Kidney (tissue), 14 donors: Measurements from ENCODE around the gene IMPG2. TPM values are rescaled to one million over a fixed set of nuclear protein-coding genes. Genes with fewer than 3 reads are reported as not detected.
"Not testable (repeated sequence)": the region's sequence is repeated elsewhere in the genome, so short reads cannot be mapped to it uniquely, and the experiment has no call there.

Experiments
- DNase-seq, 5 donors: peaks; one replicate each; pipeline ENCODE4 v3.0.0-alpha.2; 2013 to 2020
- FAIRE-seq: peaks from 2 replicates; lab custom pipeline; 2012; peaks lifted over from hg19 to GRCh38; lab: Jason Lieb, UNC
- H3K27ac ChIP-seq, 2 donors: one replicate each; pipeline ENCODE4 v1.7.0; 2013; ENCODE audit warnings: low read depth in 2 of 2, low read length in 2 of 2, inconsistent platforms in 1 of 2
- H3K27me3 ChIP-seq: one replicate; pipeline ENCODE4 v1.7.1; 2013; ENCODE audit warnings: low read length, inconsistent platforms; ENCODE audit not compliant: control insufficient read depth, insufficient read depth
- H3K36me3 ChIP-seq, 3 donors: one replicate each; pipeline versions ENCODE4 v1.7.0 to v1.7.1; 2013; ENCODE audit warnings: low read length in 3 of 3, control low read depth in 1 of 3, inconsistent platforms in 1 of 3; ENCODE audit not compliant: insufficient read depth in 3 of 3, control insufficient read depth in 2 of 3
- H3K4me1 ChIP-seq, 3 donors: one replicate each; pipeline versions ENCODE4 v1.7.0 to v1.7.1; 2013; ENCODE audit warnings: low read length in 3 of 3, inconsistent platforms in 1 of 3, low read depth in 1 of 3; ENCODE audit not compliant: control insufficient read depth in 2 of 3, insufficient read depth in 2 of 3
- H3K4me3 ChIP-seq, 3 donors: one replicate each; pipeline versions ENCODE4 v1.7.0 to v1.8.1; 2013; ENCODE audit warnings: low read length in 3 of 3, control low read depth in 1 of 3, inconsistent platforms in 1 of 3
- H3K9ac ChIP-seq, 3 donors: one replicate each; pipeline versions ENCODE4 v1.7.0 to v1.7.1; 2013; ENCODE audit warnings: low read length in 3 of 3, control low read depth in 1 of 3, inconsistent platforms in 1 of 3
- H3K9me3 ChIP-seq, 3 donors: one replicate each; pipeline versions ENCODE4 v1.7.0 to v1.7.1; 2013; ENCODE audit warnings: low read length in 3 of 3, control low read depth in 1 of 3, inconsistent platforms in 1 of 3; ENCODE audit not compliant: control insufficient read depth in 2 of 3, insufficient read depth in 1 of 3
- intact Hi-C: fragments of 100-400 bp; cut with DNase I; formaldehyde crosslinking; loops from one replicate; pipeline ENCODE4 v1.11.1; 2022
- polyA plus RNA-seq: library from polyadenylated mRNA; stranded (reverse); fragments of 350-450 nt; fragmentation: Illumina TruSeq; extraction: RNeasy Lipid Tissue Mini Kit (QIAGEN cat#74804); gene quantifications from one replicate; pipeline ENCODE4 v1.2.3, GENCODE V29; 2014; ENCODE audit warnings: low read depth, low replicate concordance; ENCODE audit not compliant: insufficient read depth
- total RNA-seq: library from RNA; stranded (reverse); fragmentation: NEBNext Ultra II Directional; extraction: Animal tissue kit (Norgen Biotek cat#: 25700); gene quantifications from one replicate; pipeline ENCODE4 v1.2.1, GENCODE V29; 2021
- TF ChIP-seq, protein P1 (sequence below): IDR thresholded peaks from 3 replicates; pipeline ENCODE4 v1.5.1; 2012; ENCODE audit warnings: mild to moderate bottlenecking, moderate library complexity, borderline replicate concordance; ENCODE audit not compliant: insufficient read depth; ENCODE audit errors: extremely low read depth
- donor health status: control.
- donor health status: control.
- donor health status: control.
- donor health status: control.
- donor health status: control.
- donor health status: DM: yes; HTN: yes; CAD: no.
- donor health status: Normal renal cell carcinoma (clear cell type).

IMPG2 gene
- total and polyA plus RNA-seq, 2 donors from 2014 or later, result 0.15 to 0.85 TPM

DNA sequence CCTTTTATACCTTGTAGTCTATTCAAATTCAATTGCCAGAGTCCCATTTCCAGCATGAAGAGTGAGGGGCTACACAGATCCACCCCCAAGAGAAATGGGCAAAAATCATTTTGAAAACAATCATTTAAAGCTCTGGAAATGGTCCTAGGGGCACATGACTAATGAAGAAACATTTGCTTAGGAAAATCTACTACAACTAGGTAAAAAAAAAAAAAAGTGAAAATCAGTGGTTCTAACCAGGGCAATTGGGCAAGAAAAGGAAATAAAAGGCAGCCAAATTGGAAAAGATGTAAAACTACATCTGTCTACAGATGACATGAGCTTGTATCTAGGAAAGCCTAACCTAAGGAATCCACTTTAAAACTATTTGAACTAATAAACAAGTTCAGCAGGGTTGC, 9.4 kb downstream of the IMPG2 start:
- no peaks in the 10 kb centered on the region for H3K36me3 ChIP-seq
- no peak for DNase-seq
- no peak overlapping the region for H3K9ac ChIP-seq
- FAIRE-seq, result no peak
- no peak overlapping the region for H3K4me3 ChIP-seq
- TF ChIP-seq, protein P1, sequence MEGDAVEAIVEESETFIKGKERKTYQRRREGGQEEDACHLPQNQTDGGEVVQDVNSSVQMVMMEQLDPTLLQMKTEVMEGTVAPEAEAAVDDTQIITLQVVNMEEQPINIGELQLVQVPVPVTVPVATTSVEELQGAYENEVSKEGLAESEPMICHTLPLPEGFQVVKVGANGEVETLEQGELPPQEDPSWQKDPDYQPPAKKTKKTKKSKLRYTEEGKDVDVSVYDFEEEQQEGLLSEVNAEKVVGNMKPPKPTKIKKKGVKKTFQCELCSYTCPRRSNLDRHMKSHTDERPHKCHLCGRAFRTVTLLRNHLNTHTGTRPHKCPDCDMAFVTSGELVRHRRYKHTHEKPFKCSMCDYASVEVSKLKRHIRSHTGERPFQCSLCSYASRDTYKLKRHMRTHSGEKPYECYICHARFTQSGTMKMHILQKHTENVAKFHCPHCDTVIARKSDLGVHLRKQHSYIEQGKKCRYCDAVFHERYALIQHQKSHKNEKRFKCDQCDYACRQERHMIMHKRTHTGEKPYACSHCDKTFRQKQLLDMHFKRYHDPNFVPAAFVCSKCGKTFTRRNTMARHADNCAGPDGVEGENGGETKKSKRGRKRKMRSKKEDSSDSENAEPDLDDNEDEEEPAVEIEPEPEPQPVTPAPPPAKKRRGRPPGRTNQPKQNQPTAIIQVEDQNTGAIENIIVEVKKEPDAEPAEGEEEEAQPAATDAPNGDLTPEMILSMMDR, result no peak
- H3K4me1 ChIP-seq, result no peaks in the 10 kb centered on the region
- no peaks in the 10 kb centered on the region for H3K27me3 ChIP-seq
- peaks cover 0 to 8% (median 0%) of the 10 kb centered on the region in 3 donors for H3K9me3 ChIP-seq
- intact Hi-C loops, result no loop called here
- no peak overlapping the region for H3K27ac ChIP-seq

DNA sequence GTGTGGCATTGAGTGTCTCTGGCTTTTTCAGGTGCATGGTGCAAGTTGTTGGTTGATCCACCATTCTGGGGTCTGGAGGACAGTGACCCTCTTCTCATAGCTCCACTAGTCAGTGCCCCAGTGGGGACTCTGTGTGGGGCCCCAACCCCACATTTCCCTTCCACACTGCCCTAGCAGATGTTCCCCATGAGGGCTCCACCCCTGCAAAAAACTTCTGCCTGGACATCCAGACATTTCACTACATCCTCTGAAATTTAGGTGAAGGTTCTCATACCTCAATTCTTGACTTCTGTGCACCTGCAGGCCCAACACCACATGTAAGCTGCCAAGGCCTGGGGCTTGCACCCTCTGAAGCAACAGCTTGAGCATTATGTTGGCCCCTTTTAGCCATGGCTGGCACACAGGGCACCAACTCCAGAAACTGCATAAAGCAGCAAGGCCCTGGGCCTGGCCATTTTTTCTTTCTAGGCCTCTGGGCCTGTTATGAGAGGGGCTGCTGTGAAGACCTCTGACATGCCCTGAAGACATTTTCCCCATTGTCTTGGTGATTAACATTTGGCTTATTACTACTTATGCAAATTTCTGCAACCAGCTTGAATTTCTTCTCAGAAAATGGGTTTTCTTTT, 12.1 kb downstream of the IMPG2 start:
- H3K27me3 ChIP-seq, H3K4me1 ChIP-seq, intact Hi-C loops, H3K9me3 ChIP-seq, H3K36me3 ChIP-seq, DNase-seq, H3K4me3 ChIP-seq, FAIRE-seq, H3K9ac ChIP-seq, H3K27ac ChIP-seq: not testable (repeated sequence)

DNA sequence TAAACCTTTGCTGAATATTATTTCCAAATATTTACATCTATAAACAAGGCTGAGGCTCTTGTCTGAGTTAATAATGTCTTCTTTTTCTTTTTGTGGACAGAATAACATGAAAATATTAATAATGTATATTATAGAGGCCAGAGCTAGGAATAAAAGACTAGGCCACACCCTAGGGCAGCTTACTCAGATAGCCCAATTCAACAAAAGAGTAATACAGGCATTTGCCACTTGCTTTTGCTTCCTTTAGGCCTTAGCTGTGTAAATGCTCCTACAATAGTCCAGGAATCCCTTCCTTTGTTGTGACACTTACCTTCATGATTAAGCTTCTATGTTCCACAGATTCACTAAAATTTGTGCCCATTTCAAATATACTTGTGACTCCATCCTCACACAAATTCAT, 16.5 kb downstream of the IMPG2 start:
- TF ChIP-seq, protein P1, result no peak
- H3K9ac ChIP-seq, result no peak overlapping the region
- no peak overlapping the region for H3K27ac ChIP-seq
- H3K9me3 ChIP-seq, result peaks cover 0 to 8% (median 0%) of the 10 kb centered on the region in 3 donors
- FAIRE-seq (no peak), DNase-seq (no peak)
- no peak overlapping the region for H3K4me3 ChIP-seq
- intact Hi-C loops, result no loop called here
- no peaks in the 10 kb centered on the region for H3K4me1 ChIP-seq
- no peaks in the 10 kb centered on the region for H3K36me3 ChIP-seq
- no peaks in the 10 kb centered on the region for H3K27me3 ChIP-seq

DNA sequence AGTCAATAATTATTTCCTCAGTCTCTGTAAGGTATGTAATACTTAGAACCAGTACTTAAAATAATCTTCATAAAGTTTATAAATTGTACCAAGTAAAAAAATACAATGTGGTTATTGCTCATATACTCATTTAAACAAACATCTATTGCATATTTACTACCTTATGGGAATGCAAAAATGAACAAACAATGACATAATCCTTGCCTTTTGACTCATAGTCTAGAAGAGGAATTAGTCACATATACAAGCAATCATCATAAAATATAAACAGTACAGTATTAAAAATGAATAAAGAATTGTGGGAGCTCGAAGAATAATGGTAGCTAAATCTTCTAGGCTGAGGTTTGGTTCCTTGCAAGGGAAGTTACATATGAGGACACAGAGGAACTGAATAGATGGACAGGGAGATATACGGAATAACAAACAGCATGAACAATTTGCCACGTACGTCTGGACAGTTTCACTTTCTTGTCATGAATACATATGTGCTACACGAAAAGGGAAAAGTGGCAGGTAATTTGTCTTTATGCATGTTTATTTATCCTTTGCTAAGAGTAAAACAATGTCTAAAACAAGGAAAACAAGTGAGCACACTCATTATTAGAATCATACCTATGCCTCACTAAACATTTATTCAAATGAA, 17.2 kb downstream of the IMPG2 start:
- no peaks in the 10 kb centered on the region for H3K27me3 ChIP-seq
- FAIRE-seq, result no peak
- no peak overlapping the region for H3K4me3 ChIP-seq
- no peak overlapping the region for H3K27ac ChIP-seq
- DNase-seq, result no peak
- no peak overlapping the region for H3K9ac ChIP-seq
- H3K4me1 ChIP-seq, result no peaks in the 10 kb centered on the region
- peaks cover 0 to 5% (median 0%) of the 10 kb centered on the region in 3 donors for H3K9me3 ChIP-seq
- H3K36me3 ChIP-seq, result no peaks in the 10 kb centered on the region
- TF ChIP-seq, protein P1, result no peak
- intact Hi-C loops, result no loop called here
